Measurements from ENCODE around the gene DDX25.

DDX25 gene

DNA sequence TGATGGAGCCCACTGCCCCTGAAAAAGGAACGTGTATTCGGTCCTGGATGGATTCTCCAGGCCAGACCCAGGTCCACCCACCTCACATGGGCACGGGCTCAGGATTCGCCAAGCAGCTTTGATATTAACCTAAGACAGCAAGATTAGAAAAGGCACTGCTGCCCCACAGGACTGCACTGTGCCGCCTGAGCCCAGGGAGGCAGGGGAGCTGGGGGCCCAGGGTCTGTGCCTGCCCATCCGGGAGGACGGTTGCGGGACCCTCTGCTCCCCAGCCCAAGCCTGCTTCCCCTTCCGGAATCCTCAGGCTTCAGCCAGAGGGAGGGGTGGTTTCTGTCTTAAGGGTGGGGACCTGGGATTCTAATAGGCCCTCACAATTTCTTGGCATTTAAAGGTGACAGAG is 28.0 kb downstream of the DDX25 start:
- Histone ChIP-seq H4K12ac (ENCODE audit: low read depth, low read length) (no peak overlapping the region), H3K4ac (ENCODE audit: low read depth, low read length) (no peak overlapping the region), H3K23ac (ENCODE audit: low read length) (no peak overlapping the region), H4K8ac (ENCODE audit: low read depth, low read length) (no peak overlapping the region), H2BK12ac (ENCODE audit: low read length) (no peak overlapping the region), H3K18ac (ENCODE audit: low read length) (no peak overlapping the region), H2BK120ac (ENCODE audit: insufficient read depth, low read length, poor library complexity) (no peak overlapping the region), H3K4me3 (ENCODE audit: low read depth, low read length) (no peak overlapping the region), H2BK5ac (ENCODE audit: low read depth, low read length, poor library complexity) (no peak overlapping the region), H2AK5ac (ENCODE audit: low read length) (no peak overlapping the region), H3K27me3 (ENCODE audit: insufficient read depth, low read length) (no peaks in the 10 kb centered on the region), H3K9me3 (ENCODE audit: insufficient read depth, low read depth, low read length) (no peaks in the 10 kb centered on the region), H3K4me1 (ENCODE audit: control insufficient read depth in 1 of 2, insufficient read depth in 2 of 2, low read length in 2 of 2) (no peaks in the 10 kb centered on the region), H3K79me2 (ENCODE audit: control insufficient read depth, insufficient read depth, low read length, poor library complexity) (no peaks in the 10 kb centered on the region), H3K79me1 (ENCODE audit: low read length) (no peaks in the 10 kb centered on the region), H4K91ac (ENCODE audit: low read depth, low read length) (no peak overlapping the region), H3K27ac (ENCODE audit: low read depth, low read length) (no peak overlapping the region), H3K9ac (ENCODE audit: low read length) (no peak overlapping the region), H3K4me2 (ENCODE audit: low read length) (no peak overlapping the region), H3K36me3 (ENCODE audit: control insufficient read depth in 1 of 2, insufficient read depth in 2 of 2, low read length in 2 of 2) (no peaks in the 10 kb centered on the region), H2AFZ (ENCODE audit: insufficient read depth, low read length, poor library complexity) (no peak overlapping the region), H3K14ac (ENCODE audit: low read length) (no peak overlapping the region)
- no peak for DNase-seq
- WGBS (ENCODE audit: extremely low coverage, insufficient coverage, insufficient read length), result no CpG with 5 or more reads among the region's 9 CpGs

DNA sequence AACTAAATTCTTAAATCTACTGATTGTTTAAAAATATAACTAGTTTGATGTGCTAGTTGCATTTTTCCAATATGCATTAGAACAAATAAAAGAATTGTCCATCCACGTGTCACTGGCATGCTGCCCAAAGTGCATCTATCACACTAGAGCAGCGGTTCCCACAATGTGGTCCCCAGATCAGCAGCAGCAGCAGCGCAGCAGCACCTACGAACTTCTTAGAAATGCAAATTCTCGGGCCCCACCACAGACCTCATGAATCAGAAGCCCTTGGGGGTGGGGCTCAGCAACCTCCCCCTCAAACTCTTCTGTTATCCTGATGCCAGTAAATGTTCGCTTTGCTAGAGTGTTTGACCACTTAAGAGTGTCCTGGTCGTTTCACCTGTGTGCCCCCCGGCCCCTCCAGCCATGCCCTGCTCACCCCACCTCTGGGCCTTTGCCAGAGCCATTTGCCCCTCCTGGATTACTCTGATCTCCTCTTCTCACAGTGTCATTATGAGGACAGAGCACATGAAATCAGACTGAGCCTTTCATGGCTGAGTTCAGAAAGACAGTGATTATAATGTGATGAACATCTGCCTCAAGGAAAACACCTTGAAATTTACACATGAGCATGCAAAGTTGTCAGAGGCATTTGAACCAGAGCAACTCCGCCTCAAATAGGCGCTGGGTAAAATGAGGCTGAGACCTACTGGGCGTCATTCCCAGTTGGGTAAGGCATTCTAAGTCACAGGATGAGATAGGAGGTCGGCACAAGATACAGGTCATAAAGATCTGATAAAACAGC is 28.9 kb downstream of the DDX25 start:
- Histone ChIP-seq H3K79me1 (ENCODE audit: low read length) (no peaks in the 10 kb centered on the region), H3K27ac (ENCODE audit: low read depth, low read length) (no peak overlapping the region), H3K4me1 (ENCODE audit: control insufficient read depth in 1 of 2, insufficient read depth in 2 of 2, low read length in 2 of 2) (no peaks in the 10 kb centered on the region), H2BK120ac (ENCODE audit: insufficient read depth, low read length, poor library complexity) (no peak overlapping the region), H3K9me3 (ENCODE audit: insufficient read depth, low read depth, low read length) (no peaks in the 10 kb centered on the region), H2BK5ac (ENCODE audit: low read depth, low read length, poor library complexity) (no peak overlapping the region), H3K36me3 (ENCODE audit: control insufficient read depth in 1 of 2, insufficient read depth in 2 of 2, low read length in 2 of 2) (no peaks in the 10 kb centered on the region), H3K79me2 (ENCODE audit: control insufficient read depth, insufficient read depth, low read length, poor library complexity) (no peaks in the 10 kb centered on the region), H3K4ac (ENCODE audit: low read depth, low read length) (no peak overlapping the region), H3K18ac (ENCODE audit: low read length) (no peak overlapping the region), H3K27me3 (ENCODE audit: insufficient read depth, low read length) (no peaks in the 10 kb centered on the region), H4K8ac (ENCODE audit: low read depth, low read length) (no peak overlapping the region), H3K14ac (ENCODE audit: low read length) (no peak overlapping the region), H2AFZ (ENCODE audit: insufficient read depth, low read length, poor library complexity) (no peak overlapping the region), H4K91ac (ENCODE audit: low read depth, low read length) (no peak overlapping the region), H2AK5ac (ENCODE audit: low read length) (no peak overlapping the region), H3K9ac (ENCODE audit: low read length) (no peak overlapping the region), H2BK12ac (ENCODE audit: low read length) (no peak overlapping the region), H3K4me2 (ENCODE audit: low read length) (no peak overlapping the region), H3K4me3 (ENCODE audit: low read depth, low read length) (no peak overlapping the region), H4K12ac (ENCODE audit: low read depth, low read length) (no peak overlapping the region), H3K23ac (ENCODE audit: low read length) (no peak overlapping the region)
- no CpG with 5 or more reads among the region's 12 CpGs for WGBS (ENCODE audit: extremely low coverage, insufficient coverage, insufficient read length)
- DNase-seq, result no peak

DNA sequence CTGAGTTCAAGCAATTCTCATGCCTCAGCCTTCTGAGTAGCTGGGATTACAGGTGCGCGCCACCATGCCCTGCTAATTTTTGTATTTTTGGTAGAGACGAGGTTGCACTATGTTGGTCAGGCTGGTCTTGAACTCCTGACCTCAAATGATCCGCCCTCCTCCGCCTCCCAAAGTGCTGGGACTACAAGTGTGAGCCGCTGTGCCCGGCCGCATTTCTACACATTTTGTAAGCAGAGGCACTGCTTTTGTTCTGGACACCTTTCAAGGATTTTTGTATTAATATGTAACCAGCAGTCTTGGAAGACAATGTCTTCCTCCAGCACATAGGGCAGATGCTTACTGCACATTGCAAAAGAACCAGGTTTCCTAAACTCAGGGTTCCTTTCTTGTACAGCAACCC is 30.2 kb downstream of the DDX25 start:
- no peak overlapping the region for H3K4ac ChIP-seq (ENCODE audit: low read depth, low read length)
- no peak overlapping the region for H4K8ac ChIP-seq (ENCODE audit: low read depth, low read length)
- no peaks in the 10 kb centered on the region for H3K79me1 ChIP-seq (ENCODE audit: low read length)
- no peaks in the 10 kb centered on the region for H3K9me3 ChIP-seq (ENCODE audit: insufficient read depth, low read depth, low read length)
- no peak overlapping the region for H4K91ac ChIP-seq (ENCODE audit: low read depth, low read length)
- H3K27ac ChIP-seq (ENCODE audit: low read depth, low read length), result no peak overlapping the region
- no peak overlapping the region for H3K4me2 ChIP-seq (ENCODE audit: low read length)
- no peak overlapping the region for H2BK5ac ChIP-seq (ENCODE audit: low read depth, low read length, poor library complexity)
- no peak overlapping the region for H3K23ac ChIP-seq (ENCODE audit: low read length)
- peaks cover 2 to 5% of the 10 kb centered on the region in 2 experiments for H3K4me1 ChIP-seq (ENCODE audit: control insufficient read depth in 1 of 2, insufficient read depth in 2 of 2, low read length in 2 of 2)
- H3K9ac ChIP-seq (ENCODE audit: low read length), result no peak overlapping the region
- H4K12ac ChIP-seq (ENCODE audit: low read depth, low read length), result no peak overlapping the region
- H3K14ac ChIP-seq (ENCODE audit: low read length), result no peak overlapping the region
- H3K36me3 ChIP-seq (ENCODE audit: control insufficient read depth in 1 of 2, insufficient read depth in 2 of 2, low read length in 2 of 2), result no peaks in the 10 kb centered on the region
- H3K4me3 ChIP-seq (ENCODE audit: low read depth, low read length), result no peak overlapping the region
- WGBS (ENCODE audit: extremely low coverage, insufficient coverage, insufficient read length), result no CpG with 5 or more reads among the region's 8 CpGs
- no peak for DNase-seq
- no peak overlapping the region for H2AK5ac ChIP-seq (ENCODE audit: low read length)
- no peaks in the 10 kb centered on the region for H3K79me2 ChIP-seq (ENCODE audit: control insufficient read depth, insufficient read depth, low read length, poor library complexity)
- no peak overlapping the region for H2BK12ac ChIP-seq (ENCODE audit: low read length)
- no peak overlapping the region for H3K18ac ChIP-seq (ENCODE audit: low read length)
- H2BK120ac ChIP-seq (ENCODE audit: insufficient read depth, low read length, poor library complexity), result no peak overlapping the region
- H3K27me3 ChIP-seq (ENCODE audit: insufficient read depth, low read length), result no peaks in the 10 kb centered on the region
- no peak overlapping the region for H2AFZ ChIP-seq (ENCODE audit: insufficient read depth, low read length, poor library complexity)

GRCh38 chr11:125935056-125935455 is 30.7 kb downstream of the DDX25 start:
- Histone ChIP-seq H3K27me3 (ENCODE audit: insufficient read depth, low read length) (no peaks in the 10 kb centered on the region), H3K27ac (ENCODE audit: low read depth, low read length) (no peak overlapping the region), H3K23ac (ENCODE audit: low read length) (no peak overlapping the region), H2AFZ (ENCODE audit: insufficient read depth, low read length, poor library complexity) (no peak overlapping the region), H2AK5ac (ENCODE audit: low read length) (no peak overlapping the region), H3K36me3 (ENCODE audit: control insufficient read depth in 1 of 2, insufficient read depth in 2 of 2, low read length in 2 of 2) (no peaks in the 10 kb centered on the region), H4K91ac (ENCODE audit: low read depth, low read length) (no peak overlapping the region), H3K9ac (ENCODE audit: low read length) (no peak overlapping the region), H3K14ac (ENCODE audit: low read length) (no peak overlapping the region), H3K4me1 (ENCODE audit: control insufficient read depth in 1 of 2, insufficient read depth in 2 of 2, low read length in 2 of 2) (peaks cover 2 to 5% of the 10 kb centered on the region in 2 experiments), H2BK12ac (ENCODE audit: low read length) (no peak overlapping the region), H3K4ac (ENCODE audit: low read depth, low read length) (no peak overlapping the region), H4K8ac (ENCODE audit: low read depth, low read length) (no peak overlapping the region), H4K12ac (ENCODE audit: low read depth, low read length) (no peak overlapping the region), H3K18ac (ENCODE audit: low read length) (no peak overlapping the region), H2BK120ac (ENCODE audit: insufficient read depth, low read length, poor library complexity) (no peak overlapping the region), H3K79me2 (ENCODE audit: control insufficient read depth, insufficient read depth, low read length, poor library complexity) (no peaks in the 10 kb centered on the region), H3K4me2 (ENCODE audit: low read length) (no peak overlapping the region), H3K9me3 (ENCODE audit: insufficient read depth, low read depth, low read length) (no peaks in the 10 kb centered on the region), H3K79me1 (ENCODE audit: low read length) (no peaks in the 10 kb centered on the region), H3K4me3 (ENCODE audit: low read depth, low read length) (no peak overlapping the region), H2BK5ac (ENCODE audit: low read depth, low read length, poor library complexity) (no peak overlapping the region)
- WGBS (ENCODE audit: extremely low coverage, insufficient coverage, insufficient read length), result no CpG with 5 or more reads among the region's 2 CpGs
- DNase-seq, result no peak

All from trophoblast cell (in vitro differentiated cells and primary cell).